Measurements from ENCODE around the gene DKC1. TPM values are rescaled to one million over a fixed set of nuclear protein-coding genes. Genes with fewer than 3 reads are reported as not detected.
A peak's percentile ranks its signal among the peaks of the same experiment; 100 is the strongest.

Gene DKC1
- total RNA-seq, 1 donor from 2014 or later: 150 TPM

DNA sequence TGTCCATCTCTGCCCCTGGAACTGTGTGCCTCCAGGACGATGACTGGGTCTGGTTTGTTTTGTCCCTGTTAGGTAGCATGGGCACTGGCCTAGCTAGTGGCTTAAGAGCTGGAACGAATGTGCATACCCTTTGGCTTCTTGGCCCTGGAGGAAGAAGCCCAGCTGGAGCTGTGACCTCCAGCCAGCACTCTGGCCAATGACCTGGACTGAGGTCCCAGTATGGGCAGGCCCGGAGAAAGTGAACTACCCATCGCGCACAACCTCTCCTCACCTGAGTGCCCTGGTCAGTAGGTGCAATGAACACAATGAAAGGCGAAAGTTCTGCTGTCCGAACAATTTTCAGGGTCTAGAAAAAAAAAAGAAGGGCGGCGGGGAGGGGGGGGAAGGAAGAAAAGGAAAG, 18.3 kb downstream of the DKC1 start:
- intact Hi-C loops (cut with micrococcal nuclease): no loop called here
- no peak overlapping the region for H3K27ac Mint-ChIP-seq
- DNase-seq (ENCODE audit: low spot score): no peak
- no peak overlapping the region for H3K4me3 Mint-ChIP-seq (ENCODE audit: low read depth)
- peaks cover 25% of the 10 kb centered on the region for H3K4me1 Mint-ChIP-seq (ENCODE audit: low read depth)
- H3K36me3 Mint-ChIP-seq (ENCODE audit: low read depth): peaks cover 61% of the 10 kb centered on the region
- no peaks in the 10 kb centered on the region for H3K27me3 Mint-ChIP-seq (ENCODE audit: low read depth)
- H3K9me3 Mint-ChIP-seq: no peaks in the 10 kb centered on the region

DNA sequence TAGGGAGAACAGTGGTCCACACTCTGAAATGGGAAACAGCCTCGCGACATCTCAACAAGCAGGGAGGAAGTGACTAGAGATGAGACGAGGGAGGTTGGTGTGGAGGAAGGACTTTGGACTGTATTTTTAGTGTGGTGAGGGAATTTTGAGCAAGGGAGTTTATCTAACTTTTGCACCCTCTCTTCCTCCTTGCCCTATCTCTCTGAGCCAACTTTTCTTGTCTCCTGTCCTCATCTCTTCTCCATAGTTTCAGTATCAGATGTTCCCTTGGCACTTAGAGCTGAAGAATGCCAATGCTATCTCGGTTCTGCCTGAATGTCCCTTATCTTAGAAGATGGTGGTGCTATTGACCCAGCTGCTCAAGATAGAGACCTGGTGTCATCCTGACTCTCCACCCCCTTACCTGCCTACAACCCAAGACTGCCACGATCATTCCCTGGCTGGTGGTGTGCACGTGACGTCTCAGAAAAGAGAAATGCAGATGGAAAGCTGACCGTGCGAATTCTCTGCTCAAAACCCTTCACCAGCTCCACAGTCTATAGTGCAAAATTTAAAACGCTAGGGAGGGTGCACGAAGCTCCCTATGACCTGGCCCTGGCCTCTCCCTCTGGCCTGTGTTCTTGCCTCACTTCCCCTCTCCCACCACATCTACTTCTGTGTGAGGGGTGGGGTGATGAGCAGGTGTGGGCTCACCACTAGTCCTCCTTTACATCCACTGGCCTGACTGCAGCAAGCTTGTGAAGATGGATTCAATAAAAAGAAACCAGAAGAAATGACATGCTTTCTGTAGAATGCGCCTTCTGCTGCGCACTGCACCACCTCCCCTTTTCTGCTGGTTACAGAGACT, 21.7 kb downstream of the DKC1 start:
- no peak overlapping the region for H3K4me3 Mint-ChIP-seq (ENCODE audit: low read depth)
- H3K36me3 Mint-ChIP-seq (ENCODE audit: low read depth): peaks cover 46% of the 10 kb centered on the region
- H3K4me1 Mint-ChIP-seq (ENCODE audit: low read depth): peaks cover 19% of the 10 kb centered on the region
- no peaks in the 10 kb centered on the region for H3K27me3 Mint-ChIP-seq (ENCODE audit: low read depth)
- peak overlapping the region; percentile 31 for H3K27ac Mint-ChIP-seq
- intact Hi-C loops (cut with micrococcal nuclease): no loop called here
- DNase-seq (ENCODE audit: low spot score): no peak
- no peaks in the 10 kb centered on the region for H3K9me3 Mint-ChIP-seq

DNA sequence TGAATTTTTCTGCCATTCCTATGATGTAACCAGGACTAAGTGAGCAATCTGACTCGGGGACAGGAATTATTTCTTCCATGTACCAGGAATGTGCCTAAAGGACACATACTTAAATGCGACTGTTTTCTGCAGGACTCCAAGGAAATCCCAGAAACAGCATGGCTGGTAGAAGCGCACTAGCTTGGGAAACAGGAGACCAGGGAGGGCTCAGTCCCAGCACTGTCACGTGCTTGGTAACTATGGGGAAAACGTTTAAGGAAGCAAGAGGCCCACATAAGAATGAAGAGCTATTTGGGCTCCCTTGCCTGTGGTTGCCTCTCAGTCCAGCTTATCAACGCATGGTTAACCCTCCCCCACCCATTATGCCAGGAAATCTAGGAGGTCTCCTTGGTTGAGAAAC, 23.1 kb downstream of the DKC1 start:
- Mint-ChIP-seq H3K4me3 (ENCODE audit: low read depth) (no peak overlapping the region), H3K27ac (no peak overlapping the region), H3K9me3 (no peaks in the 10 kb centered on the region), H3K27me3 (ENCODE audit: low read depth) (no peaks in the 10 kb centered on the region), H3K4me1 (ENCODE audit: low read depth) (peaks cover 19% of the 10 kb centered on the region), H3K36me3 (ENCODE audit: low read depth) (peaks cover 52% of the 10 kb centered on the region)
- no peak for DNase-seq (ENCODE audit: low spot score)
- intact Hi-C loops (cut with micrococcal nuclease): no loop called here

DNA sequence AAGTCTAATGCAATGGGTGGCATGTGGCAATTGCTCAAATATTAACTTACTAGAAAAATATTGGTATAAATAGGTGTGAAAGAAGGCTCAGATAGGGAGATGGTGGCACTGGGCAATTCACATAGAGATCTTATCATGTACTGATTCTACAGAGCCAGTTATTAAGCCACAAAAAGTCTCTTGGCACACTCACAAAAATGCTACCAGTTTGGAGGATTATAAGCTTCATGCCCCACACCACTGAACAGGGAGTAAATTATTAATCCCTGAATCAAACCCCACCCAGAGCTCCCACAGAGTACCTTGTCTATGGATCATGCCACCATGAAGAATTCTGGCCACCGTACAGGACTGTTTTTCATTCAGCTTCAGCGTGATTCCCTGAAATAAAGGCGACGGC, 28.8 kb downstream of the DKC1 start:
- Mint-ChIP-seq H3K9me3 (no peaks in the 10 kb centered on the region), H3K36me3 (ENCODE audit: low read depth) (peaks cover 28% of the 10 kb centered on the region), H3K27me3 (ENCODE audit: low read depth) (no peaks in the 10 kb centered on the region), H3K4me3 (ENCODE audit: low read depth) (no peak overlapping the region), H3K4me1 (ENCODE audit: low read depth) (peaks cover 21% of the 10 kb centered on the region), H3K27ac (no peak overlapping the region)
- intact Hi-C loops (cut with micrococcal nuclease): no loop called here
- DNase-seq (ENCODE audit: low spot score): no peak

DNA sequence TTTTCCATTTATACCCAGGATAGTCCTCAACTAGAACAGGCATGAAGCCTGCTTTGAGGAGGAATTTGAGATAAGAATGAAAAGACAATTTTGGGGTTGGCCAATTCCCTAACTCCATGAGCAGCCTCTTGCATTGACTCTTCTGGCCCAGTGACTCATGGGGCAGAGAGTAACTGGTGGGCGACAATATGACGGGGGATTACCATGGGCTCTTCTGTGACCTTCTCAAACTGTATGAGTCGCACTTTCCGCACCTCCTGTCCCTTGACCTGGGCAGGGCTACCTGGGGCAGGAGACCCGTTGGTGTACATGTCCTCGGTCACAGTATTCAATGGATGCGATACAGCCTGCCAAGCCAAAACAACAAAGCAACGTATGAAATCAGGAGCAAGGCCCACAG, 29.3 kb downstream of the DKC1 start:
- intact Hi-C loops (cut with micrococcal nuclease): no loop called here
- H3K4me3 Mint-ChIP-seq (ENCODE audit: low read depth): no peak overlapping the region
- peaks cover 24% of the 10 kb centered on the region for H3K4me1 Mint-ChIP-seq (ENCODE audit: low read depth)
- peaks cover 32% of the 10 kb centered on the region for H3K36me3 Mint-ChIP-seq (ENCODE audit: low read depth)
- no peak overlapping the region for H3K27ac Mint-ChIP-seq
- DNase-seq (ENCODE audit: low spot score): no peak
- no peaks in the 10 kb centered on the region for H3K27me3 Mint-ChIP-seq (ENCODE audit: low read depth)
- H3K9me3 Mint-ChIP-seq: no peaks in the 10 kb centered on the region

DNA sequence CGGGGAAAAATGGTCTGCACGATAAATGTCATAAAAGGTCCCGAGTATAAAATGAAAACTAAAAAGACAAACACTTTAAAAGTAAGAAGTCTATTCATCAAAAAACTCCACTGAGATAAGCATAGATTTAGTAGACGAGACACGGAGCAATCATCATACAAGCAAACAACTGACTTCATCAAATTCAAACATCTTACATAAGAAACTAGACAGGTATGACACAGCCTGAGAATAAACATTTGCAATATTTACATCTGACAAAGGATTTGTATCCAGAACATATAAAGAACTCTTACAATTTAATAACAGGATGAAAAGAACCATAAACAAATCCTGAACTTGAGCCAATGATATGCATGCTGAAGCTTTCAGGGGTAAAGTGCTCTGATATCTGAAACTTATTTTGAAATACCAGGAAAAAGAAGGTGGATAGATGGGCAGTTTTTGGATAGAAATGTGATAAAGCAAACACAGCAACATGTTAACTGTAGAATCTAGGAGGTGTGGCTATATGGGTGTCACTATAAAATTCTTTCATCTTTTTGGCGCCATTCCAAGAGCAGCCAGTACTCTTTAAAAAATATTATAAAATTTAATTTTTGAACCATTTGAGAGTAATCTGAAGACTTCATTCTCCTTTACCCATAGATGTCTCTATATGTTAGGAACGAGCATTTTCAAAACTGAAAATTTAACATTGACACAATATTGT, 30.6 kb downstream of the DKC1 start:
- H3K4me1 Mint-ChIP-seq (ENCODE audit: low read depth): peaks cover 34% of the 10 kb centered on the region
- intact Hi-C loops (cut with micrococcal nuclease): no loop called here

DNA sequence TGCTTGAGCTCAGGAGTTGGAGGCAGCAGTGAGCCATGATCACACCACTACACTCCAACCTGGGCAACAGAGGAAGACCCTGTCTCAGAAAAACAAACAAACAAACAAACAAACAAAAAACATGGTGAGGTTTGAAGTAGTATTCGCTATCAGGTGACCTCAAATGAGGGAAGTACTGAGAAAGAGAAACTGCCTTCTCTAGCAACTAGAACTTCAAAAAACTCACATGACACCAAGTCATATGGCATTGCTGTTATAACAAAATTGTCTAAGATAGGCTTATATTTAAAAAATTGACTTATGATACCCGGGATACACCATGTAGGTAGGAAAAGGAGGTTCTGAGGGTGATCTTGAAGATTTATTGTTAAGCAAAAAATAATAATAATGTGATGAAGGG, 32.4 kb downstream of the DKC1 start:
- no peak overlapping the region for H3K27ac Mint-ChIP-seq
- H3K4me3 Mint-ChIP-seq (ENCODE audit: low read depth): no peak overlapping the region
- H3K4me1 Mint-ChIP-seq (ENCODE audit: low read depth): peaks cover 47% of the 10 kb centered on the region
- peaks cover 26% of the 10 kb centered on the region for H3K36me3 Mint-ChIP-seq (ENCODE audit: low read depth)
- intact Hi-C loops (cut with micrococcal nuclease): no loop called here
- DNase-seq (ENCODE audit: low spot score): no peak
- no peaks in the 10 kb centered on the region for H3K27me3 Mint-ChIP-seq (ENCODE audit: low read depth)
- no peaks in the 10 kb centered on the region for H3K9me3 Mint-ChIP-seq

More for the DNA sequence above, 30.6 kb downstream of the DKC1 start:
- peak overlapping the region; percentile 28 for H3K27ac Mint-ChIP-seq
- DNase-seq (ENCODE audit: low spot score): no peak
- peaks cover 30% of the 10 kb centered on the region for H3K36me3 Mint-ChIP-seq (ENCODE audit: low read depth)
- H3K27me3 Mint-ChIP-seq (ENCODE audit: low read depth): no peaks in the 10 kb centered on the region
- no peaks in the 10 kb centered on the region for H3K9me3 Mint-ChIP-seq
- no peak overlapping the region for H3K4me3 Mint-ChIP-seq (ENCODE audit: low read depth)

DNA sequence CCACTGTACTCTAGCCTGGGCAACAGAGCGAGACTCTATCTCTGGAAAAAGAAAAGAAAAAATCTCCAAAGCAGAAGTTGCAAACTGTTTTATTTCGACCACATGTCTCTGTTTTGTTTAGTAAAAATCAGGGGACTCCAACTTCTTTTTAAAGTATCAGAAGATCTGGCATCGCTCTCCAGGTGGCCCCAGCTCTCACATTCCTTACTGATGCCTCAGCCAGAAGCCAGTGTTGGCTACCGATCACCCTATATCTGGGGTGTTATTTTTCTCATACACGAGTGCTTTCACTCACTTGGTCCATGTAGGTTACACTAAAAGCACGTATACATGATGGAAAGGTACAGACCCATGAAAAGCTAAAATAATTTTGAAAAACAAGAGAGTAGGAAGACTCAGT, 34.3 kb downstream of the DKC1 start:
- H3K36me3 Mint-ChIP-seq (ENCODE audit: low read depth): peaks cover 11% of the 10 kb centered on the region

DNA sequence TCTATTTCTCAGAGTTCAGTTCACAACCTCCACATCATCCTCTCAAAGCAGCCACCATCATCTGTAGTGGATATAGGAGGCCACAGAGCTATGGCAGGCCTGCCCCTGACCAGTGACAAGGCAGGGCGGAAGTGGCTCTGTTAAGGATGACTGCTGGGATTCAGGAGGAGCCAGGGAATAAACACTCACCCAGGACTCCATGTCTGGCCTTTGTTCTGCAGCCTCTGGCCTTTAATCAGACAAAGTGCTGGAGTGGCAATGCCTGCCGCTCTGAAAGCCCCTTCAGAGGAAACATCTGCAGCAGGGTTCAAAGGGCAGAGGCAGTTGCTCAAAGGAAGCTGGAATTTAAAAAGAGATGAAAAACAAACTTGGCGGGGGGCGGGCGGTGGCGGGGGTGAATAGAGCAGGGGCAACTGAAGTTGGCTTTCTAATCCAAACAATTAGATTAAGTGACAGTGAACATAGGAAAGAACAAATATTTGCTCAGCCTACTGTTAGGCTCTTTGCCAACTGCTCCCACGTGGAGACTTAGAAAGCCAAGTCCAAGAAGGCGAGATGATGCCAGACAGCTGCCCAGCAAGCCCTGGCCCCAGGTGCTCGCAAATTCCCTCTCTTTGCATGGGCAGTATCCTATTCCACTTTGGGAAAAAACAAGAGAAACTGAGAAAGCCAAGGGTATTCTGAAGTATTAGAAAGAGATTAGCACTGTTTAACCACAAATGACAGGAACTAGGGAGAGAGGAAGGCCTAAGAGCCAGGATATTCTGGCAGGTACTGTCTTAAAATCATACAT, 37.1 kb downstream of the DKC1 start:
- Mint-ChIP-seq H3K27me3 (ENCODE audit: low read depth) (no peaks in the 10 kb centered on the region), H3K4me3 (ENCODE audit: low read depth) (peak overlapping the region; percentile 66), H3K4me1 (ENCODE audit: low read depth) (peaks cover 63% of the 10 kb centered on the region), H3K9me3 (no peaks in the 10 kb centered on the region), H3K27ac (peak overlapping the region; percentile 96), H3K36me3 (ENCODE audit: low read depth) (peaks cover 11% of the 10 kb centered on the region)
- no peak for DNase-seq (ENCODE audit: low spot score)
- intact Hi-C loops (cut with micrococcal nuclease): loop anchor here (5.0 kb wide), 1 partner anchor 82 kb away; no protein-coding TSS in a partner anchor

More for the DNA sequence above, 34.3 kb downstream of the DKC1 start:
- Mint-ChIP-seq H3K4me1 (ENCODE audit: low read depth) (peaks cover 55% of the 10 kb centered on the region), H3K4me3 (ENCODE audit: low read depth) (no peak overlapping the region), H3K27me3 (ENCODE audit: low read depth) (no peaks in the 10 kb centered on the region), H3K27ac (peak overlapping the region; percentile 62), H3K9me3 (no peaks in the 10 kb centered on the region)
- intact Hi-C loops (cut with micrococcal nuclease): no loop called here
- DNase-seq (ENCODE audit: low spot score): no peak

DNA sequence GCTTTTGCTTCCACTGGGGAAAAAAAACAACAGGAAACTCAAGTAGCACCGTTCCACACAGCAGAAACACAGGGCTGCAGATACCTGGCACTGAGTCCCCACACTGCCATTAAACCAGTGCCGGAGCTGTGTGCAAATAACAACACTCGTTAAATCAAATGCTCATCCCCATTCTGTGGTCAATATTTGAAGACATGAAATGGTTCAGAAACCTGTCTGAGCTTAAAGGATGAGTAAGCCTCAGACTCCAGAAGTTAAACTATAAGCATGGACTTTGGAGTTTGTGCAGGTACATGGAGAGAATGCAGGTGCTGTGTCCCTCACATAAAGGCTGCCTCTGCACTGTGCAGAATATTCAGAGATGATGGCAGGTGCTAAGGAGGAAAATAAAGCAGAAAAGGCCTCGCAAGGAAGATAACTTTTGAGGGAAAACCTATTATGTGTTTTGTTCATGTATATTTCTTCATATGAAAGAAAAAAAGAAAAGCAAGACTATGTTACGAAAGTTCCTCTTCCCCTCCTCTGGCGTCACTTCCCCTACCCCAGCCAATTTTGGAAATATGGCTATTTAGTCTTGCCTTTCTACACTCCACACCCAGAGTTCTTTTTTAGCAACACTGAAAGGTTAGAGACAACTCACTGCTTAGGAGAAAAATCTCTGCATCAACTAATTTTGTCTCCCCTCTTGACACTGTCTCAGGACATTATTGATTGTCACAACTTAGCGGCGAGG, 38.0 kb downstream of the DKC1 start:
- intact Hi-C loops (cut with micrococcal nuclease): loop anchor here (5.0 kb wide), 1 partner anchor 83 kb away; no protein-coding TSS in a partner anchor
- Mint-ChIP-seq H3K9me3 (no peaks in the 10 kb centered on the region), H3K36me3 (ENCODE audit: low read depth) (peaks cover 11% of the 10 kb centered on the region), H3K27ac (peak overlapping the region; percentile 79), H3K27me3 (ENCODE audit: low read depth) (no peaks in the 10 kb centered on the region), H3K4me1 (ENCODE audit: low read depth) (peaks cover 60% of the 10 kb centered on the region), H3K4me3 (ENCODE audit: low read depth) (peak overlapping the region; percentile 57)
- no peak for DNase-seq (ENCODE audit: low spot score)

DNA sequence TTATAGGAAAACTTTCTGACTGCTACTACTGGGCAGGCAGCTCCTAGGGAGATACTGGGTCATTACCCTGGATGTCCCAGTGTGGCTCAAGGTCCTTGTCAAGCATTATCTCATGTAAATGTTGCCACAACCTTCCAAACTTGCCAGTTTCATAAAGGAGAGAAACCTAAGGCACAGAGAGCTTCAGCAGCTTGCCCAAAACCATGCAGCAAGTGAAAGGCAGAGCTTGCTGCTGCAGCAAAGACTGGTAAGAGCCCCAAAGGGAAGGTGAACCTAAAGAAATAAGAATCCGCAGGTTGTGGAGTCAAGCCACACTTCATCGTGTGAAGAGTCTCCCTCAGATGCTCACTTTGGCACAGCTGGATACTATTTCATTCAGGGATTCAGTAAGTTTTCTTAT, 40.3 kb downstream of the DKC1 start:
- H3K36me3 Mint-ChIP-seq (ENCODE audit: low read depth): peaks cover 10% of the 10 kb centered on the region
- no peaks in the 10 kb centered on the region for H3K27me3 Mint-ChIP-seq (ENCODE audit: low read depth)
- peak overlapping the region; percentile 76 for H3K27ac Mint-ChIP-seq
- H3K4me1 Mint-ChIP-seq (ENCODE audit: low read depth): peaks cover 48% of the 10 kb centered on the region
- peak overlapping the region; percentile 57 for H3K4me3 Mint-ChIP-seq (ENCODE audit: low read depth)
- H3K9me3 Mint-ChIP-seq: peaks cover 7% of the 10 kb centered on the region
- no peak for DNase-seq (ENCODE audit: low spot score)
- intact Hi-C loops (cut with micrococcal nuclease): loop anchor here (5.0 kb wide), 1 partner anchor 86 kb away; no protein-coding TSS in a partner anchor

Data from activated T-helper 2 cell treated with anti-CD3 and anti-CD28 coated beads, Interferon-gamma antibody, Interleukin-2, Interleukin-4, amounts not matched to agents 10 μg/mL and 5 μg/mL and 100 μg/mL, durations not matched to agents 14 hours and 24 hours and 36 hours (primary cell).